DND-41 (cell line): ENCODE measurements around the gene IGSF21.

Source experiments
- ATAC-seq: fragments of 200-7000 bp; cut with Tn5 transposase; 3 replicates; pipeline ENCODE4 v1.9.1; 2021; ENCODE audit warnings: low read depth; ENCODE audit not compliant: insufficient read depth
- DNase-seq: peaks from one replicate; pipeline ENCODE4 v3.0.0-alpha.2; 2020
- H2AFZ ChIP-seq: 2 replicates; pipeline ENCODE4 v1.6.0; 2012; ENCODE audit warnings: low read depth, low read length
- H3K27ac ChIP-seq: 2 replicates; pipeline ENCODE4 v1.5.1; 2012; ENCODE audit warnings: low read length, inconsistent platforms
- H3K27me3 ChIP-seq: fragments of 200-600 bp; sonication (generic); 2 replicates; pipeline ENCODE4 v1.6.0; 2012; ENCODE audit warnings: low read length, mild to moderate bottlenecking, inconsistent platforms; ENCODE audit not compliant: insufficient read depth, poor library complexity
- H3K36me3 ChIP-seq: 2 replicates; pipeline ENCODE4 v1.5.1; 2012; ENCODE audit warnings: low read length, inconsistent platforms; ENCODE audit not compliant: insufficient read depth
- H3K4me1 ChIP-seq: 2 replicates; pipeline ENCODE4 v1.5.1; 2012; ENCODE audit warnings: mild to moderate bottlenecking, low read length; ENCODE audit not compliant: insufficient read depth
- H3K4me2 ChIP-seq: 2 replicates; pipeline ENCODE4 v1.6.0; 2012; ENCODE audit warnings: mild to moderate bottlenecking, moderate library complexity, low read length, inconsistent platforms; ENCODE audit not compliant: insufficient read depth
- H3K4me3 ChIP-seq, 2 experiments: fragments of 200-600 bp in 1 of 2; shearing (Covaris generic) in 1 of 2; 2 replicates each; pipeline ENCODE4 v1.5.1; 2012 to 2016; ENCODE audit warnings: inconsistent platforms in 2 of 2, low read length in 2 of 2, mild to moderate bottlenecking in 2 of 2, low read depth in 1 of 2, moderate library complexity in 1 of 2
- H3K79me2 ChIP-seq: 2 replicates; pipeline ENCODE4 v1.6.0; 2012; ENCODE audit warnings: low read length, inconsistent platforms; ENCODE audit not compliant: insufficient read depth
- H3K9ac ChIP-seq: 2 replicates; pipeline ENCODE4 v1.6.0; 2012; ENCODE audit warnings: low read depth, mild to moderate bottlenecking, inconsistent platforms, low read length, moderate library complexity
- H3K9me3 ChIP-seq: 2 replicates; pipeline ENCODE4 v1.5.1; 2012; ENCODE audit warnings: low read length, moderate library complexity, mild to moderate bottlenecking, inconsistent platforms; ENCODE audit not compliant: insufficient read depth, severe bottlenecking
- H4K20me1 ChIP-seq: 2 replicates; pipeline ENCODE4 v1.6.0; 2012; ENCODE audit warnings: low read length; ENCODE audit not compliant: insufficient read depth
- EZH2 ChIP-seq: IDR thresholded peaks from 3 replicates; pipeline ENCODE4 v1.6.1; 2012; ENCODE audit warnings: borderline replicate concordance, low read depth, mild to moderate bottlenecking, moderate library complexity, low read length, inconsistent platforms; ENCODE audit not compliant: severe bottlenecking
- TF ChIP-seq, protein P1 (sequence below): IDR thresholded peaks from 2 replicates; pipeline ENCODE4 v1.5.1; 2012; ENCODE audit warnings: borderline replicate concordance, low read length, moderate library complexity, mild to moderate bottlenecking; ENCODE audit not compliant: poor library complexity, severe bottlenecking; ENCODE audit errors: extremely low read depth

IGSF21 gene

GRCh38 chr1:18175530-18176377 lies 68.2 kb downstream of the IGSF21 start:
- no peaks in the 10 kb centered on the region for H3K79me2 ChIP-seq
- no peaks in the 10 kb centered on the region for H3K9me3 ChIP-seq
- no peaks in the 10 kb centered on the region for H3K27me3 ChIP-seq
- H3K4me2 ChIP-seq, result no peak overlapping the region
- no peak overlapping the region for H3K9ac ChIP-seq
- TF ChIP-seq, protein P1, sequence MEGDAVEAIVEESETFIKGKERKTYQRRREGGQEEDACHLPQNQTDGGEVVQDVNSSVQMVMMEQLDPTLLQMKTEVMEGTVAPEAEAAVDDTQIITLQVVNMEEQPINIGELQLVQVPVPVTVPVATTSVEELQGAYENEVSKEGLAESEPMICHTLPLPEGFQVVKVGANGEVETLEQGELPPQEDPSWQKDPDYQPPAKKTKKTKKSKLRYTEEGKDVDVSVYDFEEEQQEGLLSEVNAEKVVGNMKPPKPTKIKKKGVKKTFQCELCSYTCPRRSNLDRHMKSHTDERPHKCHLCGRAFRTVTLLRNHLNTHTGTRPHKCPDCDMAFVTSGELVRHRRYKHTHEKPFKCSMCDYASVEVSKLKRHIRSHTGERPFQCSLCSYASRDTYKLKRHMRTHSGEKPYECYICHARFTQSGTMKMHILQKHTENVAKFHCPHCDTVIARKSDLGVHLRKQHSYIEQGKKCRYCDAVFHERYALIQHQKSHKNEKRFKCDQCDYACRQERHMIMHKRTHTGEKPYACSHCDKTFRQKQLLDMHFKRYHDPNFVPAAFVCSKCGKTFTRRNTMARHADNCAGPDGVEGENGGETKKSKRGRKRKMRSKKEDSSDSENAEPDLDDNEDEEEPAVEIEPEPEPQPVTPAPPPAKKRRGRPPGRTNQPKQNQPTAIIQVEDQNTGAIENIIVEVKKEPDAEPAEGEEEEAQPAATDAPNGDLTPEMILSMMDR, result no peak
- TF ChIP-seq EZH2, result no peak
- no peak overlapping the region for H3K4me3 ChIP-seq
- DNase-seq, result no peak
- no peaks in the 10 kb centered on the region for H3K4me1 ChIP-seq
- no peak for ATAC-seq
- H4K20me1 ChIP-seq, result peaks cover 2% of the 10 kb centered on the region; the same call in 1 of the 2 replicates
- no peaks in the 10 kb centered on the region for H3K36me3 ChIP-seq
- H3K27ac ChIP-seq, result no peak overlapping the region
- no peak overlapping the region for H2AFZ ChIP-seq

- Histone ChIP-seq H3K9me3 (no peaks in the 10 kb centered on the region), H3K79me2 (no peaks in the 10 kb centered on the region), H3K27me3 (no peaks in the 10 kb centered on the region), H3K36me3 (no peaks in the 10 kb centered on the region), H3K9ac (no peak overlapping the region), H3K4me3 (no peak overlapping the region), H3K4me2 (no peak overlapping the region), H3K4me1 (no peaks in the 10 kb centered on the region), H4K20me1 (no peaks in the 10 kb centered on the region; the same call in 1 of the 2 replicates), H2AFZ (no peak overlapping the region), H3K27ac (no peak overlapping the region)
- ATAC-seq, result no peak
- TF ChIP-seq EZH2, result no peak
- DNase-seq, result no peak
Observed at GRCh38 chr1:18176619-18177018, 69.0 kb downstream of the IGSF21 start.

DNA sequence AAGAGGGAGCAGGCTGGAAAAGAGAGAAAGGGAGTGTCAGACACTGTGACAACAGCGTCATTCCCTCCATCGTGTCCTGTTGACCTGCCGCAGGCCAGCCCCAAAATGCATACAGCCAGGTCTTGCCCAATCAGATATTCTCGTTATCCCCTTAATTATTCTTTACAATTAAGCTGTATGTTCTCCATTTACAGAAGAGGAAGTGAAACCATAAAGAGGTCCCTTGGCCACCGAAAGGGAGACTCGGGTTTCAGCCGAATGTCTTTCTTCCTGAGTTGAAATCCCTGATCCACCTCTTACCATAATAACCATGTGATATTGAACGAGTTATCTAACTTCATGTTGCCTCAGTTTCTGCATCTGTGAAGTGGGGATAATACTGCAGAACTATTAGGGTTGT lies 70.5 kb downstream of the IGSF21 start:
- Histone ChIP-seq H3K27ac (no peak overlapping the region), H3K27me3 (no peaks in the 10 kb centered on the region)
- no peak for ATAC-seq

GRCh38 chr1:18179009-18179408 lies 71.4 kb downstream of the IGSF21 start:
- Histone ChIP-seq H3K4me2 (no peak overlapping the region), H3K27me3 (no peaks in the 10 kb centered on the region), H4K20me1 (no peaks in the 10 kb centered on the region; the same call in 1 of the 2 replicates), H2AFZ (no peak overlapping the region), H3K27ac (no peak overlapping the region), H3K79me2 (no peaks in the 10 kb centered on the region), H3K9me3 (no peaks in the 10 kb centered on the region), H3K4me1 (no peaks in the 10 kb centered on the region), H3K36me3 (no peaks in the 10 kb centered on the region), H3K9ac (no peak overlapping the region), H3K4me3 (no peak overlapping the region)
- no peak for TF ChIP-seq EZH2
- TF ChIP-seq, protein P1, result no peak
- DNase-seq (no peak), ATAC-seq (no peak)

More for the DNA sequence above, 70.5 kb downstream of the IGSF21 start:
- no peak overlapping the region for H3K9ac ChIP-seq
- TF ChIP-seq, protein P1, result no peak
- no peaks in the 10 kb centered on the region for H3K4me1 ChIP-seq
- no peaks in the 10 kb centered on the region for H3K36me3 ChIP-seq
- H4K20me1 ChIP-seq, result no peaks in the 10 kb centered on the region; the same call in 1 of the 2 replicates
- H3K9me3 ChIP-seq, result no peaks in the 10 kb centered on the region
- H3K79me2 ChIP-seq, result no peaks in the 10 kb centered on the region
- H3K4me3 ChIP-seq, result no peak overlapping the region
- no peak overlapping the region for H3K4me2 ChIP-seq
- no peak for DNase-seq
- H2AFZ ChIP-seq, result no peak overlapping the region
